ENCODE results near the gene ZFP82.

- TF ChIP-seq YY2 (tag by site-specific recombination; IDR thresholded peaks at IDR 0.05), result peak; percentile 57; the same call in 1 of the 2 replicates
- TF ChIP-seq CTCF (tag by site-specific recombination; IDR thresholded peaks at IDR 0.05), result peak; percentile 76
- TF ChIP-seq BCL11A (tag by site-specific recombination; IDR thresholded peaks at IDR 0.05; ENCODE audit: low read depth), result no peak
- TF ChIP-seq ZNF660 (tag by site-specific recombination; IDR thresholded peaks at IDR 0.05), result peak; percentile 91
- peak; percentile 100 for TF ChIP-seq ZBTB26 (tag by site-specific recombination; optimal IDR thresholded peaks at IDR 0.05)
- peak; percentile 63 for TF ChIP-seq PRDM10 (tag by site-specific recombination; IDR thresholded peaks at IDR 0.05)
- 0 out of 2 replicates have a peak, but pooled peaks have one; percentile 12 for TF ChIP-seq ZNF223 (tag by site-specific recombination; IDR thresholded peaks at IDR 0.05)
- TF ChIP-seq PATZ1 (tag by site-specific recombination; IDR thresholded peaks at IDR 0.05), result peak; percentile 80
- no peak for TF ChIP-seq ZNF366 (tag by site-specific recombination; conservative IDR thresholded peaks at IDR 0.05)
- no peak for TF ChIP-seq ZNF214 (tag by site-specific recombination; IDR thresholded peaks at IDR 0.05; ENCODE audit: borderline replicate concordance)
- 0 out of 2 replicates have a peak, but pooled peaks have one; percentile 18 for TF ChIP-seq ZNF416 (tag by site-specific recombination; IDR thresholded peaks at IDR 0.05)
- TF ChIP-seq ZNF274 (IDR thresholded peaks at IDR 0.05; ENCODE audit: low read length), result no peak
- TF ChIP-seq ZNF274 (tag by site-specific recombination; IDR thresholded peaks at IDR 0.05; ENCODE audit: borderline replicate concordance), result no peak
- TF ChIP-seq REST (tag by site-specific recombination; IDR thresholded peaks at IDR 0.05), result no peak
Observed at GRCh38 chr19:36418287-36419001, at the start of gene ZFP82.

Data from HEK293 (cell line).